Testis (tissue), 2 donors: ENCODE results near the gene PPP6R2.

Experiments
- CTCF ChIP-seq, 3 experiments: fragments of 450-650 bp in 2 of 3; fragments of 200-600 bp in 1 of 3; sonication (generic) in 1 of 3; IDR thresholded peaks; one replicate each; pipeline ENCODE4 v1.5.1; 2016 to 2019; ENCODE audit warnings: antibody characterized with exemption in 3 of 3, mild to moderate bottlenecking in 2 of 3, moderate library complexity in 1 of 3
- POLR2A ChIP-seq: fragments of 450-650 bp; IDR thresholded peaks from one replicate; pipeline ENCODE4 v1.6.1; 2017; ENCODE audit warnings: antibody characterized with exemption, mild to moderate bottlenecking, moderate library complexity

DNA sequence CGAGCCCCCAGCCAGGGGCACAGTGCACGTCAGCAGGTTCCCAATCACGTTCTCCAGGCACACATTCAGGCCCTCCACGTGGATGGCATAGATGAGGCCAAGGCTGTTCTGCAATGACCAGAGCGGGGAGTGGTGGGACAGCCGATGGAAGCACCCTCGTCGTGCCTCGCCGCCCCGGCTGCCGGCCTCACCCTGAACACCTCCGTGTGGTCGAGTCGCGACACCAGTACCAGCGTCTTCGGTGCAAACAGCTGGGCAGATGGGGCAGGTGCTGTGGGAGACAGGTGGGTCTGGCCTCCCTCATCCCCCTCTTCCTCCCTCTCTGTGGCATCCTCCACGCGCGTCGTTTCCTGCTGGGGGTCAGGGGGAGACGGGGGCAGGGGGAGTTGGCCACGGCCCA, 124.2 kb downstream of the PPP6R2 start:
- TF ChIP-seq CTCF (IDR thresholded peaks at IDR 0.05), result no peak
- TF ChIP-seq POLR2A, result no peak
